Occipital lobe (tissue), 2 donors: ENCODE results near the gene GSTO2. TPM values are rescaled to one million over a fixed set of nuclear protein-coding genes. Genes with fewer than 3 reads are reported as not detected.

Experiments
- DNase-seq: peaks from one replicate; lab custom pipeline; 2025; lab: John Stamatoyannopoulos, UW
- total RNA-seq: library from RNA; depleted of rRNA; stranded (reverse); fragments of >200 nt; gene quantifications from one replicate; pipeline ENCODE4 v1.2.3, GENCODE V29; 2014

The GSTO2 gene
- total RNA-seq, 1 donor from 2014 or later: 0.62 TPM

- DNase-seq: no peak
Measured at GRCh38 chr10:104253606-104254410, 15.2 kb upstream of the GSTO2 start.

- DNase-seq: peak; percentile 61
Measured at GRCh38 chr10:104254493-104255310, 14.3 kb upstream of the GSTO2 start, which contains the start of gene GSTO1. TSS of gene GSTO1 (plus strand) at chr10:104254892. CDS start at chr10:104254929, 37 bp downstream.

- no peak for DNase-seq
Measured at GRCh38 chr10:104255311-104255981, 13.5 kb upstream of the GSTO2 start.

- DNase-seq: no peak
Measured at GRCh38 chr10:104256335-104256961, 12.5 kb upstream of the GSTO2 start.

GRCh38 chr10:104257235-104257634 is 11.7 kb upstream of the GSTO2 start:
- DNase-seq: no peak

GRCh38 chr10:104258209-104258608 is 10.8 kb upstream of the GSTO2 start:
- DNase-seq: no peak

GRCh38 chr10:104259456-104259855 is 9.5 kb upstream of the GSTO2 start:
- DNase-seq: no peak

- DNase-seq: no peak
Measured at GRCh38 chr10:104259999-104260774, 8.8 kb upstream of the GSTO2 start.

GRCh38 chr10:104260775-104261115 is 8.2 kb upstream of the GSTO2 start:
- no peak for DNase-seq

GRCh38 chr10:104262055-104262454 is 6.9 kb upstream of the GSTO2 start:
- DNase-seq: no peak

GRCh38 chr10:104264783-104265182 is 4.2 kb upstream of the GSTO2 start:
- no peak for DNase-seq

- DNase-seq: no peak
Measured at GRCh38 chr10:104267721-104268404, 1.1 kb upstream of the GSTO2 start.

- no peak for DNase-seq
Measured at GRCh38 chr10:104268405-104268712, 625 bp upstream of the GSTO2 start.

GRCh38 chr10:104273286-104273685 is 4.3 kb downstream of the GSTO2 start:
- no peak for DNase-seq

GRCh38 chr10:104273899-104274575 is 5.1 kb downstream of the GSTO2 start:
- DNase-seq: no peak

GRCh38 chr10:104274762-104275721 is 6.1 kb downstream of the GSTO2 start:
- peak; percentile 71 for DNase-seq

- DNase-seq: no peak
Measured at GRCh38 chr10:104276192-104276591, 7.2 kb downstream of the GSTO2 start.

GRCh38 chr10:104277785-104278184 is 8.8 kb downstream of the GSTO2 start:
- DNase-seq: no peak
